Peyer's patch (tissue), 4 donors: ENCODE data around the gene CTBP2.

ENCODE experiments used
- POLR2A ChIP-seq, 2 donors: fragments of 450-650 bp; IDR thresholded peaks; one replicate each; pipeline ENCODE4 v1.5.1; 2017; ENCODE audit warnings: antibody characterized with exemption in 2 of 2, mild to moderate bottlenecking in 2 of 2, moderate library complexity in 2 of 2
- TF ChIP-seq, protein P1 (sequence below), 6 experiments: fragments of 450-650 bp in 4 of 6; fragments of 200-600 bp in 2 of 6; sonication (generic) in 1 of 6; IDR thresholded peaks; one replicate each; pipeline ENCODE4 v1.5.1; 2017 to 2019; ENCODE audit warnings: antibody characterized with exemption in 6 of 6, mild to moderate bottlenecking in 3 of 6, moderate library complexity in 1 of 6

DNA sequence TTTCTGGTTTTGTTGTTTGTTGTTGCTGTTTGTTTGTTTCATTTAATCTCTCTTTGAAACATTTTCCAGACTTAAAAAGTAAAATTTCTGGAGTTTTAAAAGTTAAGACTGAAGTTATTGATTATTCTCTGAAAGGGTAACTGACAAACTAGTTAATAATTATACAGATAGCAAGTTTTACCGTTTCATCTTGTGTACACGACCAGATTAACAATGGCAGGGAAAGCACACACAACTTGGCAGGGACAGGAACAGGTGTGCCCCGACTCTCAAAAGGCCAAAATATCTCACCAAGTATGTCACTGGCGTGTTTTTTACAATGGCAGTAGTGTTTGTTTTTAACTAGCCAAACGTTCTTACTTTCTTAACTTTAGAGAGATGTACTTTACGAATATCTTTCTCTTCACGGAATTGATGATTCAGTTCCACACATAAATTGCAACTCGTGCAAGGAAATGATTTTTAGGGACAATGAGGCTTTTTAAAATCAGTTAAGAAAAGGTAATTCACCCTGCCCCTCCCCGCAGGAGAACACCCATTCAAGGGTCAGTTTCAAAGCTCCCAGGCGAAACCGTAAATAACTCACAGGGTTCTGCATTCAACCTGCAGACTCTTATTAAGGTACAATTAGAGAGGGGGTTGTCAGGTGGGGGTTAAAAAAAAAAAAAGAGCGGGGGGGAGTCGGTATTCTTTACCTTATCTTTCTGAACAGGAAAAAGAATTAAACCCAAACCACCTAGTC is 3.5 kb downstream of the CTBP2 start:
- TF ChIP-seq, protein P1, sequence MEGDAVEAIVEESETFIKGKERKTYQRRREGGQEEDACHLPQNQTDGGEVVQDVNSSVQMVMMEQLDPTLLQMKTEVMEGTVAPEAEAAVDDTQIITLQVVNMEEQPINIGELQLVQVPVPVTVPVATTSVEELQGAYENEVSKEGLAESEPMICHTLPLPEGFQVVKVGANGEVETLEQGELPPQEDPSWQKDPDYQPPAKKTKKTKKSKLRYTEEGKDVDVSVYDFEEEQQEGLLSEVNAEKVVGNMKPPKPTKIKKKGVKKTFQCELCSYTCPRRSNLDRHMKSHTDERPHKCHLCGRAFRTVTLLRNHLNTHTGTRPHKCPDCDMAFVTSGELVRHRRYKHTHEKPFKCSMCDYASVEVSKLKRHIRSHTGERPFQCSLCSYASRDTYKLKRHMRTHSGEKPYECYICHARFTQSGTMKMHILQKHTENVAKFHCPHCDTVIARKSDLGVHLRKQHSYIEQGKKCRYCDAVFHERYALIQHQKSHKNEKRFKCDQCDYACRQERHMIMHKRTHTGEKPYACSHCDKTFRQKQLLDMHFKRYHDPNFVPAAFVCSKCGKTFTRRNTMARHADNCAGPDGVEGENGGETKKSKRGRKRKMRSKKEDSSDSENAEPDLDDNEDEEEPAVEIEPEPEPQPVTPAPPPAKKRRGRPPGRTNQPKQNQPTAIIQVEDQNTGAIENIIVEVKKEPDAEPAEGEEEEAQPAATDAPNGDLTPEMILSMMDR (IDR thresholded peaks at IDR 0.05): no peak
- TF ChIP-seq POLR2A (IDR thresholded peaks at IDR 0.05): peak in 1 of 2 donors; percentile 49
